GM06990 (cell line): ENCODE data around the gene ZNF823.
A peak's percentile ranks its signal among the peaks of the same experiment; 100 is the strongest.

Source experiments
- DNase-seq: peaks from one replicate; pipeline ENCODE4 v3.0.0-alpha.2; 2011; ENCODE audit not compliant: insufficient read length; ENCODE audit errors: extremely low read depth
- H3K27me3 ChIP-seq: replicated peaks from 2 replicates; pipeline ENCODE4 v1.6.0; 2011; ENCODE audit warnings: low read length; ENCODE audit not compliant: control insufficient read depth, insufficient read depth
- H3K36me3 ChIP-seq: 2 replicates; pipeline ENCODE4 v1.5.1; 2011; ENCODE audit warnings: low read length; ENCODE audit not compliant: control insufficient read depth, insufficient read depth
- H3K4me3 ChIP-seq: replicated peaks from 2 replicates; pipeline ENCODE4 v1.5.1; 2011; ENCODE audit warnings: low read depth, mild to moderate bottlenecking, control low read depth, low read length
- CTCF ChIP-seq: IDR thresholded peaks from 2 replicates; pipeline ENCODE4 v1.5.1; 2011; ENCODE audit warnings: low read length, control low read depth, mild to moderate bottlenecking, inconsistent platforms; ENCODE audit not compliant: insufficient read depth, poor library complexity, severe bottlenecking

The ZNF823 gene

GRCh38 chr19:11738746-11739620, at the start of gene ZNF823:
Gene ZNF823 (minus strand): TSS chr19:11738946. CDS start chr19:11738819, 127 bp downstream.
- Histone ChIP-seq H3K4me3 (peak within 1 kb of the TSS; percentile 92), H3K27me3 (no peaks in the 10 kb centered on the region), H3K36me3 (no peaks in the 10 kb centered on the region)
- no peak for TF ChIP-seq CTCF
- DNase-seq: peak; percentile 90

- H3K4me3 ChIP-seq: no peak overlapping the region
- no peak for TF ChIP-seq CTCF
- H3K36me3 ChIP-seq: no peaks in the 10 kb centered on the region
- H3K27me3 ChIP-seq: no peaks in the 10 kb centered on the region
- DNase-seq: no peak
Observed at GRCh38 chr19:11787536-11787935, 48.8 kb upstream of the ZNF823 start.

GRCh38 chr19:11784356-11784755, 45.6 kb upstream of the ZNF823 start:
- peaks cover 9% of the 10 kb centered on the region for H3K36me3 ChIP-seq
- DNase-seq: no peak
- H3K4me3 ChIP-seq: no peak overlapping the region
- H3K27me3 ChIP-seq: no peaks in the 10 kb centered on the region
- TF ChIP-seq CTCF: no peak

GRCh38 chr19:11783767-11784166, 45.0 kb upstream of the ZNF823 start:
- Histone ChIP-seq H3K36me3 (peaks cover 13% of the 10 kb centered on the region), H3K4me3 (no peak overlapping the region), H3K27me3 (no peaks in the 10 kb centered on the region)
- no peak for DNase-seq
- no peak for TF ChIP-seq CTCF

GRCh38 chr19:11781295-11782057, 42.7 kb upstream of the ZNF823 start:
- Histone ChIP-seq H3K27me3 (no peaks in the 10 kb centered on the region), H3K4me3 (no peak overlapping the region), H3K36me3 (peaks cover 13% of the 10 kb centered on the region)
- no peak for DNase-seq
- TF ChIP-seq CTCF: no peak
